CD4-positive, alpha-beta T cell treated with Interleukin-6 at 100 ng/mL for 8 hours (primary cell): ENCODE data around the gene EPS8L3.
A peak's percentile ranks its signal among the peaks of the same experiment; 100 is the strongest.
"Not testable (repeated sequence)": the region's sequence is repeated elsewhere in the genome, so short reads cannot be mapped to it uniquely, and the experiment has no call there.

Experiments used
- DNase-seq: peaks from one replicate; pipeline ENCODE4 v3.0.0-alpha.2; 2020; ENCODE audit warnings: mixed read lengths, low spot score

Gene EPS8L3

DNA sequence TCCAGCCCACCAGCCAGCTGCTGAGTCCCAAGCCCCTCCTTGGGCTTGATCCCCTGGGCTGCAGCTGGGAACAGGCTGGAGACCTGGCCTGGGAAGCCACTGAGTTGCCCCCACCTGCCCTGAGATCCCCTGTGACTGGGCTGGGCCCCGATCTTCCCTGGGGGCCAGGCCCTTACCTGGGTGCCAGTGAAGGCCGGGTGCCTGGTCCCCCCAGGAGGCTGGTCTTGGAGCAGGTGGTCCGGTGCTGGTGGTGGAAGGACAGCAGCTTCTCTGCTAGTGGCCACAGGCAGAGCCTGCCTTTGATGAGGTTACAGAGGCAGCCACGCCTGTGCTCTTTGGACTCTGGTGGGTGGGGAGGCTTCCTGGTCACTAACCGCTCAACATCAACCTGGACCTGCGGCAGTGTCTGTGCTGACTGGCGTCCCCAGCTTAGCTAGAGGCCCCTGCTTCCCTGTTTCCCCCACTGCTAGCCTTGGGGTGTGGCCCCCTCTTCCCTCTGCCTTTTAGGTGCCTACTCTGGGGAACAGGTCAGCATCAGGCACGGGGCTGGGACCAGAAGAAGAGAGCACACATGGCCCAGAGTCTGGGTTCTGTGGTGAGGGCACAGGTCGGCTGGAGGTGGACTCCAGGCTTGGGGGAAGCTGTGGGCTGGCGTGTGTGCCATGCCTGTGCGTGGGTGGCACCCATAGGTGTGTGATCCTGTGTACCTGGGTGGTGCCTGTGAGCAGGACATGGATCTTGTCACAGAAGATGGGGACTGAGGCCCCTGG lies at the start of gene EPS8L3:
EPS8L3 (minus strand) TSS at position 278 of the 770 bp plus-strand sequence. CDS start 2,174 bp downstream, outside the sequence.
- DNase-seq: no peak

DNA sequence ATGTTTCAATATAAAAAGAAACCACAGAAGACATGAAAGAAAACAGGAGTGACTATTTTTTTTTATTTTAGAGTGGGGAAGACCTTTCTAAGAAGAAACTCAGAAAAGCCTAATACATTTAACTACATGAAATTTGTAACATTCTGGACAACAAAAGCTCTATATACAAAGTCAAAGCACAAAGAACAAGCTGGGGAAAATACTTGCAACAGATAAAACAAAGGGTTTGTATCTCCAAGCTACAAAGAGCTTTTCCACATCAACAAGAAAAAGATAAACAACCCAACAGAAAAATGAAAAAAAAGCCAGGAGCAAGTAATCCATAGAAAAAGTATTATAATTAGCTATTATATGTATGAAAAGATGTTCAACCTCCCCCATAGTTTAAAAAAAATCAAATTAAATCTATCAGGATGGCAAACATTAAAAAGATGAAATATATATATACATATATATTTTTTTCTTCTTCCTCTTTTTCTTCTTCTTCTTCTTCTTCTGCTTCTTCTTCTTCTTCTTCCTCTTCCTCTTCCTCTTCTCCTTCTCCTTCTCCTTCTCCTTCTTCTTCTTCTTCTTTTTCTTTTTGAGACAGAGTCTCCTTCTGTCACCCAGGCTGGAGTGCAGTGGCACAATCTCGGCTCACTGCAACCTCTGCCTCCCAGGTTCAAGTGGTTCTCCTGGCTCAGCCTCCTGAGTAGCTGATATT lies 49.1 kb upstream of the EPS8L3 start:
- no peak for DNase-seq

GRCh38 chr1:109808703-109809102 lies 45.0 kb upstream of the EPS8L3 start:
- DNase-seq: no peak

DNA sequence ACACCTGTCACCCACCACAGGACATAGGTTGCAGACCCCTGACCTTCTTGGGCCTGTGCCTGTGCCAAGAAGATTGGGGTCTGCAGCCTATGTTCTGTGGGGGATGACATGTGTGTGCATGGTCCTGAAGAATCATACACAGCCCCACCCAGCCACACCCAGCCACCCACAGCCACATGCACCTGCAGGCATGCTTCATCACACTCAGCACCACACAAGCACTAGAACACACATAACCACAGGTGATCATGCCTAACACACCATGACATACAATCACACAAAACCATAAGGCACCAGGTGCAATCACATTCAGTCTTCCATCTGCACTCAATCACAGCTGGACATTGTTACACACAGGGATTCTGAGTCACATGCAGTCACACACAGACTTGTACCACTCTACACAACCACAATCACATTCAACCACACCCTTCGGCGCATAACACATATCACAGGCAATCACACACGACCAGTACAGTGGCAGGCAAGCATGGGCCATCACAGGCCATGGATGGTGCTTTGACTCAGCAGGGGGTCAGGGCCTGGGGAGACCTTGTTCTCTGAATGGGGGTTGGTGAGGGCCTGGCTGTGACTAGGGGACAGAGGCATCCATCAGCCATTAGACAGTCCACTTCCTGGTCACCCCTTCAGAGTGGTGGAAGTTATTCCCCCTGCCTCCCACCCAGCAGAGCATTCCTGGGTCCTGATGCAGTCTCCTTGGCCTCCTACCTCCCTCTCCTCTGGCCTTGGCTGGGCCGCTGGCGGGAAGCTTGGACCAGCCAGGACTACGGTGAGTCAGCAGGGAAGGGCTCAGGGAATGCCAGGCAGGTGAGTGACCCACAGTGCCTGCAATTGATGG lies 44.3 kb upstream of the EPS8L3 start:
- DNase-seq: no peak

DNA sequence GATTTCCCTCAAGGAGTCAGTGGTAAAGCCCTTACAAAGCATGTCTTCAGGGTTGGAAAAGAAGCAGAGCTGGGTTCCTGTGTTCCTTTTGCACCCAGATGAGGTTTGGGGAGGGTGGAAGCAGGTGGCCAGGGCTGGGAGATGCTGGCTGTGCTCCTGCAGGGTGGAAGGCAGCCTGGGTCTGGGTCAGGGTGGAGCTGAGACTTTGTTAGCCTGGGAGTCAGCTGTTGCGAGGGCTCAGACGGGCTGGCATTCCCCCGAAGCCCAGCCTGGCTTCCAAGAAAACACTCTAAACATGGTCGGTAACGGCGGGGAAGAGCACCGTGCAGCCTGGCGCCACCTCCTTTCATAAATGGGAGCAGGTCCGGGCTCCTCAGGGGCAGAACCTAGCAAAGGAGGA lies 43.7 kb upstream of the EPS8L3 start:
- DNase-seq: no peak

DNA sequence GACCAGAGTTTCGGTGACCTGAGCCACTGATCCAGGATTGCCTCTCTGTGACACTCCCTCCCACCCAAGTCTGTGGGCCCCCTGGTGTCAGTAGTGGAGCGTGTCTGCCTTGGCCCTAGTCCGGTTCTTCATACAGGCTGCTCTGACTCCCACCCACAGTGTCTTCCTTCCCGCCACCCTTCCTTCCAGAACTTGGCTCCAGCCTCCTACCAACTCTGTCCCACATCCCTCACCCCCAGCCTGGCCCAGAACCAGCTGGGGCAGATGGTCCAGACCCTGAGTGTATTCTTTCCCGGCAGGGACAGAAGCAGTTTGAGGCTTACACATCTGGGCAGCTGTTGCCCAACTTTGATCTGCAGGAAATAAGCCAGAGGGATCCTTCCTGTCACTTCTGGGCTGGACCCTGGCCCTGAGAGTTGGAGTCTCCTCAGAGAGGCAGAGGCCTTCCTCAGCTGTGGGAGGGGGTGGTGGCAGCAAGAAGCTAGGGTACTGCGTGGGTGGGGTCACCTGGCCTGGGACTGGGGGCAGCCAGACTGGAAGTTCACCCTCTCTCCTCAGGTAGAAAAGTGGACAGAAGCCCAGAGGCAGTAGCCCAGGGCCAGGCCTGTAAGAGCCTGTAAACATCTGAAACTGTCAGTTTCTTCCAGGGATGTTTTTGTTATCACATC lies 43.1 kb upstream of the EPS8L3 start:
- no peak for DNase-seq

GRCh38 chr1:109805486-109806165 lies 41.9 kb upstream of the EPS8L3 start:
- DNase-seq: no peak

GRCh38 chr1:109804660-109805059 lies 40.9 kb upstream of the EPS8L3 start:
- no peak for DNase-seq

GRCh38 chr1:109803901-109804331 lies 40.2 kb upstream of the EPS8L3 start:
- DNase-seq: no peak

GRCh38 chr1:109802901-109803561 lies 39.3 kb upstream of the EPS8L3 start:
- no peak for DNase-seq

- DNase-seq: peak; percentile 69
Measured at GRCh38 chr1:109802136-109802900, 38.6 kb upstream of the EPS8L3 start.

DNA sequence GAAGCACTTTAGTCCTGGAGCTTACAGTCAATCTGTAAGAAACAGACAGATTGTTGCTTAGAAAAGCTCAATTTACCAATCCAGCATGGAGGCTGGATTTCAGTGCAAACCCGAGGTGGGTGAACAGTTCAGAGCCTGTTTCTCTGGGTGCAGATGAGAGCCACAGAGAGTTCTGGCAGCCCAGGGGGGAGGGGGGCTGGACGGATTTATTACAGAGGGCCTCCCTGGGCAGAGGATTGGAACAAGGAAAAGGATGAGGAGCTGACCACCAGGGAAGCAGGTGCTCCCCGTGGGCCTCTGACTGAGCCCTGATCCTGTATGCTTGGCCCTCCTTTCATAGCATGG lies 38.0 kb upstream of the EPS8L3 start:
- no peak for DNase-seq

DNA sequence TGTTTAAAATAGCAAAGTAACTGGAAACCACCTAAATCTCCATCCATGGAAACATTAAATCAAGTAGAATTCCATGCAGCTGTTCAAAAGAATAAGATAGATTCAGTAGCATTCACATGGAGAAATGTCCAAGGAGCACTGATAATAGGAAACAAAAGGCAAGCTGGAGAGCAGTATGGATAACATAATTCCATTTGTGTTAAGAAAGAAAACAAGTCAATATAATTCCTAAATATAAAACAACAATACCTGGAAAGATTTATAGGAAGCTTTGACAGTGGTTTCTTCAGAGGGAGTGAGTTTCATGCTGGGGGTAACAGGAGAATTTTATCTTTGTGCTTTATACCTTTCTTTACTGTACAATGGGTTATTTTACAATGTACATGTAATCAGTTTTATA lies 36.6 kb upstream of the EPS8L3 start:
- DNase-seq: no peak

- no peak for DNase-seq
Measured at GRCh38 chr1:109799445-109799844, 35.7 kb upstream of the EPS8L3 start.

GRCh38 chr1:109797303-109797595 lies 33.5 kb upstream of the EPS8L3 start:
- DNase-seq: not testable (repeated sequence)

DNA sequence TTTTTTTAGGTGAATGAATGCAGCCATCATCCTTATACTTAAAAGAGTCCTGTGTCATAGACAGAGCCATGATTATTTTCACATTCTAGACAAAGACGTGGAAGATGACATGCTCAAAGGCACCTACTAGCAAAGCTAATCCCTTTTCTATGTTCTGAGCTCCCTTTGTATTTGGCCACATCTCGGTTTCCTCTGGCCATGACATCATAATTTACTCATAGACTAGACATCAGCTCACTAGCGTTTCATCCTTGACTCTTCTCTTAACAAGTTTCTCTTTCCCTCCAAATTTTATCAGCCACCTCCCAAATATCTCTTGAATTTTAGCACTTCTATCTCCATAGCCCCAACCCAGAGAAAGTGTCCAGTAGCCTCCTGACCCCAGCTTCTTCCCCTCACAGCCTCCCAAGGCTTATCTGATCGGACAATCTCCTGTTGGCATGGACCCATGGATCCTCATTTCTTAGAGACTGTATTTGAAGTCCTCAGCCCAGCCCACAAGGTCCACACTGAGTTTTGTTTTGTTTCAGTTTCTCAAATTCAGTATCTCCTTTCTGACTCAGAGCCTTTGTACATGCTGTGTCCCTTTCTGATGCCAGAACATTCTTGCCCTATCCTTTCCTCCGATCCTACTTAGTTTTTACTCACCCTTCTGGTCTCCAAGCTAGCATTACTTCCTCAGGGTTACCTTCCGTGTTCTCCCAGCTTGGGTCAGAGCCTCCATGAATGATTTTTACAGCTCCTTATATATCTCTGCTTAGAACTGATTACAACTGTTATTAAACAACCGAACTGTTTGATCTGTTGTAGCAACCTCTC lies 33.0 kb upstream of the EPS8L3 start:
- DNase-seq: no peak

GRCh38 chr1:109794319-109795132 lies 30.8 kb upstream of the EPS8L3 start:
- no peak for DNase-seq

GRCh38 chr1:109793486-109794318 lies 30.0 kb upstream of the EPS8L3 start:
- peak; percentile 54 for DNase-seq
